Measurements from ENCODE around the gene N4BP2L2.

The N4BP2L2 gene

DNA sequence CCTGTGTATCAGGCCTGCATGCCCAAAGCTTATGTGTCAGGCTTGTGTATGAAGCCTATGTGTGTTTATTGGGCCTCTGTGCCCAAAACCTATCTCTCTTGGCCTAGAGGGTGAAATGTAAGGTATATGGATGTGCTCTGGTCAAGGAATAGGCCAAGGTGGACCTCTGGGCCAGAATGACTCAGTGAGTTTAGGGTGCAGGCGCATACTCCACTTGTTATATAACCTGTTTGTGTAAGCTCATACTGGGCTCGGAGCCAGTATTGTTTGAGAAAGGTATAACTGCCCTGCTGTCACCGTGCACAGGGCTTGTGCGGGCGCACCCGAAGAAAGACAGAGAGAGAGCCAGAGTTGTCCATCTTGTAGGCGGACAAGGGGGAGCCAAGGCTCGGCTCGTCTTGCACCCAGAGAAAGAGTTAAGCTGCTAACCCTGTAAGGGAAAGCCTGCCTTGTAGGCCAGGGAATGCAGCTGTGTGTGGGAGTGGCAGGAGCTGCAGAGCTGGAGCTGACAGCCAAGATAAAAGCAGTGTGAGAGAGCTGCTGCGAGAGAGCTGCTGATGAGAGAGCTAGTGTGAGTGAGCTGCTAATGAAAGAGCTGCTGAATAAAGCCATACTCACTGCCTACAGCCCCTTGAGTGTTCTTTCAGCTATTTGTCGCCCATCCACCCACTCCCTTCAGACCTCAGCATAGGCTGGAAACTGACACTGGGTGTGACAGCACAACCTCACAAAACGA is 67.2 kb downstream of the N4BP2L2 start:
- ChIA-PET CTCF (interaction anchor here (0.8 to 2.5 kb wide), 9 partner anchors 10 to 107 kb away, joined by 3 to 10 read pairs (median 4); no protein-coding TSS in a partner anchor), POLR2A (interaction anchor here (0.6 to 0.7 kb wide), 2 partner anchors 62 to 430 kb away, joined by 3 to 7 read pairs; no protein-coding TSS in a partner anchor)
- TF ChIP-seq, protein P1, sequence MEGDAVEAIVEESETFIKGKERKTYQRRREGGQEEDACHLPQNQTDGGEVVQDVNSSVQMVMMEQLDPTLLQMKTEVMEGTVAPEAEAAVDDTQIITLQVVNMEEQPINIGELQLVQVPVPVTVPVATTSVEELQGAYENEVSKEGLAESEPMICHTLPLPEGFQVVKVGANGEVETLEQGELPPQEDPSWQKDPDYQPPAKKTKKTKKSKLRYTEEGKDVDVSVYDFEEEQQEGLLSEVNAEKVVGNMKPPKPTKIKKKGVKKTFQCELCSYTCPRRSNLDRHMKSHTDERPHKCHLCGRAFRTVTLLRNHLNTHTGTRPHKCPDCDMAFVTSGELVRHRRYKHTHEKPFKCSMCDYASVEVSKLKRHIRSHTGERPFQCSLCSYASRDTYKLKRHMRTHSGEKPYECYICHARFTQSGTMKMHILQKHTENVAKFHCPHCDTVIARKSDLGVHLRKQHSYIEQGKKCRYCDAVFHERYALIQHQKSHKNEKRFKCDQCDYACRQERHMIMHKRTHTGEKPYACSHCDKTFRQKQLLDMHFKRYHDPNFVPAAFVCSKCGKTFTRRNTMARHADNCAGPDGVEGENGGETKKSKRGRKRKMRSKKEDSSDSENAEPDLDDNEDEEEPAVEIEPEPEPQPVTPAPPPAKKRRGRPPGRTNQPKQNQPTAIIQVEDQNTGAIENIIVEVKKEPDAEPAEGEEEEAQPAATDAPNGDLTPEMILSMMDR (IDR thresholded peaks at IDR 0.05; ENCODE audit: control extremely low read depth, extremely low read depth, low read depth, missing control alignments): no peak
- no peak for DNase-seq (ENCODE audit: extremely low spot score)

DNA sequence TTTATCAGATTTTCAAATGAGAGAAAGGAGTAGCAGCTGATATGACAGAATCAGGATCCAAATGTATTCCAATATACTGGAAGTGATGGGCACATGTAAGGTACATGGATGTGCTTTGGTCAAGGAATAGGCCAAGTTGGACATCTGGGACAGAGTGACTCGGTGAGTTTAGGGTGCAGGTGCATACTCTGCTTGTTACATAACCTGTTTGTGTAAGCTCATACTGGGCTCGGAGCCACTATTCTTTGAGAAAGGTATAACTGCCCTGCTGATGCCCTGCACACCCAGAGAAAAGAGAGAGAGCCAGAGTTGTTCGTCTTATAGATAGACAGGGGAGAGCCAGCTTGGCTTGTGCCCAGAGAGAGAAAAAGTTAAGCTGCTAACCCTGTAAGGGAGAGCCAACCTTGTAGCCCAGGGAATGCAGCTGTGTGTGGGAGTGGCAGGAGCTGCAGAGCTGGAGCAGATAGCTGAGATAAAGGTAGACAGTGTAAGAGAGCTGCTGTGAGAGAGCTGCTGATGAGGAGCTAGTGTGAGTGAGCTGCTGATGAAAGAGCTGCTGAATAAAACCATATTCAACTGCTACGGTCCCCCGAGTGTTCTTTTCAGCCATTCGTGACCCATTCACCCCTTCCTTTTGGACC is 70.0 kb downstream of the N4BP2L2 start:
- CTCF ChIA-PET: interaction anchor here (0.9 to 1.7 kb wide), 5 partner anchors 20 to 114 kb away, joined by 3 to 4 read pairs (median 3); partner anchors contain the start of gene N4BP2L1
- TF ChIP-seq, protein P1 (IDR thresholded peaks at IDR 0.05; ENCODE audit: control extremely low read depth, extremely low read depth, low read depth, missing control alignments): no peak
- no peak for DNase-seq (ENCODE audit: extremely low spot score)
- POLR2A ChIA-PET: no interaction called here

- DNase-seq (ENCODE audit: extremely low spot score): no peak
- ChIA-PET CTCF (interaction anchor here (0.9 to 2.1 kb wide), 3 partner anchors 8 to 20 kb away, joined by 3 to 4 read pairs (median 4); no protein-coding TSS in a partner anchor), POLR2A (no interaction called here)
- TF ChIP-seq, protein P1 (IDR thresholded peaks at IDR 0.05; ENCODE audit: control extremely low read depth, extremely low read depth, low read depth, missing control alignments): no peak
Measured at GRCh38 chr13:32456591-32456990, 82.0 kb downstream of the N4BP2L2 start.

DNA sequence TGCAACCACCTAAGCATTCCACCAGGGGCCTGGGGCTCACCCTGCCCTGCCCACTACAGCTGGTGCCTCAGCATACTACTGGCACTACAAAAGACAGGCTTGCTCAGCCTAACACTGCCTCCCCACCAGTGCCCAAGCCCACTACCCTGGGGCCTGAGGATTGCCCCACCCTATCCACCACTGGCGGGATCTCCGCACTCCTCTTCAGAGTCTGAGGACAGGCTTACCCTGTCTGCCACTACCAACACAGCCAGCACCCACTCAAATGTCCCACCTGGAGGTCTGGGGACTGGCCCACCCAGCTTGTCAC is 83.0 kb downstream of the N4BP2L2 start:
- no peak for DNase-seq (ENCODE audit: extremely low spot score)
- CTCF ChIA-PET: interaction anchor here (1.1 to 2.1 kb wide), 2 partner anchors 21 to 22 kb away, joined by 3 to 4 read pairs; no protein-coding TSS in a partner anchor
- TF ChIP-seq, protein P1 (IDR thresholded peaks at IDR 0.05; ENCODE audit: control extremely low read depth, extremely low read depth, low read depth, missing control alignments): no peak
- POLR2A ChIA-PET: no interaction called here

DNA sequence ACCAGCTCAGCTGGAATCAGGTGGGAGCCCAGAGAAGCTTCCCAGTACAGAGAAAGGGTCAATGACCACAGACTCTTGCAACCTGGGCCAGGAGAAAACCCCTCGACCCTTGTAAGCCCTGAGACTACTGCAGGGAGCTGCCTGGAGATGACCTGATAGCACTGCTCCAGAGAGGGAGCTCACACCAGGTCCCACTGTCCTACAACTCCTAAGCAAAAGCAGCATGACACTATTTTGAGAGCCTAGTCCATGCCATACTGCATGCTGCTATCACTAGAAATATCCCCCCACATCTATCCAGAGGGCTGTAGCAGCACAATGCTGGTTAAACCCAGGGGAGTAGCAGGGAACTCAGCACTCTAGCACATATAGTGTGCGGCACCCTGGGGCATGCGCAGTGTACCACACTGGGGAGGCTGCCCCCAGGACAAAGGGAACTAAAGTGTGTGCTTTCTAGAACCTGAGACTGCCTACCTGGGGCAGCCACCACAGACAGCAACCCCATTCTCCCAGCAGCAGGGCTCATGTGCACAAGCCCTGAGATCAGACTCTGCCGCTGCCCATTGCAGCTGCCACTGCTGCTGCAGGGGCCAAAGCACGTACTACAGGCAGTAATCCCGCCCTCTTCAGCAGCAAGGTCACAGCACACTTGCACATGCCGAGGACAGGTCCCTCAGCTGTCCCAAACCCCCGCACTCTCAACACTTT is 83.6 kb downstream of the N4BP2L2 start:
- ChIA-PET POLR2A (no interaction called here), CTCF (interaction anchor here (1.1 to 2.1 kb wide), 4 partner anchors 10 to 23 kb away, joined by 3 to 4 read pairs (median 3); no protein-coding TSS in a partner anchor)
- TF ChIP-seq, protein P1 (IDR thresholded peaks at IDR 0.05; ENCODE audit: control extremely low read depth, extremely low read depth, low read depth, missing control alignments): no peak
- no peak for DNase-seq (ENCODE audit: extremely low spot score)

- ChIA-PET CTCF (interaction anchor here (0.9 to 1.7 kb wide), 5 partner anchors 11 to 49 kb away, joined by 3 to 10 read pairs (median 3); no protein-coding TSS in a partner anchor), POLR2A (no interaction called here)
- TF ChIP-seq, protein P1 (IDR thresholded peaks at IDR 0.05; ENCODE audit: control extremely low read depth, extremely low read depth, low read depth, missing control alignments): no peak
- DNase-seq (ENCODE audit: extremely low spot score): no peak
Measured at GRCh38 chr13:32453981-32454380, 84.6 kb downstream of the N4BP2L2 start.
